GM23338 (cell line): ENCODE measurements around the gene SDHD. TPM values are rescaled to one million over a fixed set of nuclear protein-coding genes. Genes with fewer than 3 reads are reported as not detected.

Experiments
- CREB1 ChIP-seq: fragments of 250-450 bp; sonication (Bioruptor Pico); IDR thresholded peaks from 2 replicates; pipeline ENCODE4 v1.5.0; 2020; ENCODE audit warnings: low read depth, mild to moderate bottlenecking, moderate library complexity
- EZH2 ChIP-seq: fragments of 200-600 bp; sonication (generic); IDR thresholded peaks from one replicate; pipeline ENCODE4 v1.8.0; 2017; ENCODE audit warnings: antibody characterized with exemption, mild to moderate bottlenecking, low read depth; ENCODE audit not compliant: unreplicated experiment
- NANOG ChIP-seq: IDR thresholded peaks from 2 replicates; pipeline ENCODE4 v1.6.1; 2016; ENCODE audit warnings: antibody characterized with exemption, borderline replicate concordance
- polyA plus RNA-seq: library from polyadenylated mRNA; unstranded; fragments of >200 nt; fragmentation: Nextera tagmentation; extraction: Ambion mirVana; gene quantifications from 2 replicates; pipeline ENCODE4 v1.2.1, GENCODE V29; 2016
- total RNA-seq: library from RNA; depleted of rRNA; stranded (reverse); fragments of >200 nt; shearing (Covaris generic); gene quantifications from 2 replicates; pipeline ENCODE4 v1.2.3, GENCODE V29; 2014; rRNA removed

The SDHD gene
- total and polyA plus RNA-seq, 2 experiments from 2014 or later: 157 to 163 TPM

GRCh38 chr11:112143597-112143996, 56.9 kb downstream of the SDHD start (continued):
- no peak for TF ChIP-seq EZH2
- no peak for TF ChIP-seq CREB1 (CRISPR knock-in tag)
- no peak for TF ChIP-seq NANOG

Other genes with a start within 250 kb of the SDHD start
- gene ALG9, start 215.3 kb upstream of the SDHD start, total RNA-seq: 20.2 and 31.1 TPM in 2 replicates
- gene ALG9, start 215.3 kb upstream of the SDHD start, polyA plus RNA-seq: 24.8 and 25.4 TPM in 2 replicates
- 2.4 and 3.0 TPM in 2 replicates for gene FDXACB1, start 207.7 kb upstream of the SDHD start, total RNA-seq
- 1.6 TPM in 2 replicates for gene FDXACB1, start 207.7 kb upstream of the SDHD start, polyA plus RNA-seq
- gene CFAP68, start 207.3 kb upstream of the SDHD start, total RNA-seq: 9.9 and 15.8 TPM in 2 replicates
- 52.8 and 55.8 TPM in 2 replicates for gene CFAP68, start 207.3 kb upstream of the SDHD start, polyA plus RNA-seq
- 6.1 and 6.8 TPM in 2 replicates for gene CRYAB, start 175.1 kb upstream of the SDHD start, total RNA-seq
- 8.4 and 9.6 TPM in 2 replicates for gene CRYAB, start 175.1 kb upstream of the SDHD start, polyA plus RNA-seq
- gene HSPB2, start 174.1 kb upstream of the SDHD start, total RNA-seq: 1.0 and 3.5 TPM in 2 replicates
- gene HSPB2, start 174.1 kb upstream of the SDHD start, polyA plus RNA-seq: 2.2 and 2.6 TPM in 2 replicates
- gene C11orf52, start 168.0 kb upstream of the SDHD start, total RNA-seq: 1.0 TPM in 1 of 2 replicates, not detected in the other
- gene C11orf52, start 168.0 kb upstream of the SDHD start, polyA plus RNA-seq: 4.1 and 4.7 TPM in 2 replicates
- gene DIXDC1, start 149.5 kb upstream of the SDHD start, total RNA-seq: 17.2 and 18.1 TPM in 2 replicates
- 9.4 and 9.6 TPM in 2 replicates for gene DIXDC1, start 149.5 kb upstream of the SDHD start, polyA plus RNA-seq
- gene DLAT, start 61.5 kb upstream of the SDHD start, total RNA-seq: 58.4 and 66.5 TPM in 2 replicates
- gene DLAT, start 61.5 kb upstream of the SDHD start, polyA plus RNA-seq: 25.2 and 31.8 TPM in 2 replicates
- gene PIH1D2, start 12.9 kb upstream of the SDHD start, total RNA-seq: 0.16 and 0.80 TPM in 2 replicates
- gene PIH1D2, start 12.9 kb upstream of the SDHD start, polyA plus RNA-seq: 0.89 and 1.4 TPM in 2 replicates
- 14.6 and 18.5 TPM in 2 replicates for gene NKAPD1, start 12.6 kb upstream of the SDHD start, total RNA-seq
- 36.3 and 40.6 TPM in 2 replicates for gene NKAPD1, start 12.6 kb upstream of the SDHD start, polyA plus RNA-seq
- gene TIMM8B, start 117 bp upstream of the SDHD start, total RNA-seq: 52.4 and 53.9 TPM in 2 replicates
- 251 and 281 TPM in 2 replicates for gene TIMM8B, start 117 bp upstream of the SDHD start, polyA plus RNA-seq
- gene IL18, start 77.2 kb downstream of the SDHD start, total RNA-seq: 0.28 and 3.5 TPM in 2 replicates
- 1.7 and 1.8 TPM in 2 replicates for gene IL18, start 77.2 kb downstream of the SDHD start, polyA plus RNA-seq
- 0.35 TPM in 1 of 2 replicates, not detected in the other for gene TEX12, start 80.5 kb downstream of the SDHD start, total RNA-seq
- 1.1 TPM in 1 of 2 replicates, not detected in the other for gene TEX12, start 80.5 kb downstream of the SDHD start, polyA plus RNA-seq
- gene BCO2, start 88.6 kb downstream of the SDHD start, total RNA-seq: 0.63 and 1.4 TPM in 2 replicates
- gene BCO2, start 88.6 kb downstream of the SDHD start, polyA plus RNA-seq: 0.59 and 1.1 TPM in 2 replicates
- 19.9 and 29.1 TPM in 2 replicates for gene PTS, start 139.6 kb downstream of the SDHD start, total RNA-seq
- gene PTS, start 139.6 kb downstream of the SDHD start, polyA plus RNA-seq: 85.5 and 103 TPM in 2 replicates
- gene PLET1, start 174.0 kb downstream of the SDHD start, total RNA-seq: not detected in 2 replicates
- not detected in 2 replicates for gene PLET1, start 174.0 kb downstream of the SDHD start, polyA plus RNA-seq